IMR-90 (cell line): ENCODE data around the gene PCDHGA9. TPM values are rescaled to one million over a fixed set of nuclear protein-coding genes. Genes with fewer than 3 reads are reported as not detected.

Experiments used
- ATAC-seq: fragments of 200-7000 bp; cut with Tn5 transposase; 2 replicates; pipeline ENCODE4 v1.9.1; 2020; ENCODE audit warnings: low read depth, mild to moderate bottlenecking, moderate library complexity
- BruUV-seq: library from RNA; stranded (reverse); fragments of 400-500 nt; replicated peaks from 2 replicates; lab custom pipeline; 2021; lab: Mats Ljungman, UMichigan
- CTCF ChIA-PET: fragments of 300-600 bp; formaldehyde crosslinking; extraction: SDS; loops from one replicate; lab custom pipeline; 2021; ENCODE audit warnings: antibody characterized with exemption; lab: Yijun Ruan, JAX
- POLR2A ChIA-PET: fragments of 300-600 bp; sonication (Branson Sonifier 250); formaldehyde crosslinking; loops from one replicate; lab custom pipeline; 2022; ENCODE audit warnings: antibody characterized with exemption; ENCODE audit not compliant: unreplicated experiment; lab: Charles Lee
- DNase-seq: peaks from one replicate; pipeline ENCODE4 v3.0.0; 2013
- H2AFZ ChIP-seq: replicated peaks from 2 replicates; pipeline ENCODE3; 2013; ENCODE audit warnings: low read length, mild to moderate bottlenecking; ENCODE audit not compliant: poor library complexity
- H2AK5ac ChIP-seq: 2 replicates; pipeline ENCODE4 v1.6.1; 2013; ENCODE audit warnings: low read depth, low read length, inconsistent platforms
- H2AK9ac ChIP-seq: replicated peaks from 2 replicates; pipeline ENCODE3; 2013; ENCODE audit warnings: mild to moderate bottlenecking, low read depth, low read length, moderate library complexity; ENCODE audit not compliant: poor library complexity
- H2BK120ac ChIP-seq: 2 replicates; pipeline ENCODE4 v1.6.1; 2013; ENCODE audit warnings: low read depth, low read length, inconsistent platforms
- H2BK15ac ChIP-seq: 3 replicates; pipeline ENCODE4 v1.6.1; 2013; ENCODE audit warnings: low read depth, low read length, inconsistent platforms
- H2BK20ac ChIP-seq: 2 replicates; pipeline ENCODE4 v1.6.1; 2013; ENCODE audit warnings: low read depth, mild to moderate bottlenecking, inconsistent platforms, low read length, moderate library complexity
- H2BK5ac ChIP-seq: 2 replicates; pipeline ENCODE4 v1.6.1; 2013; ENCODE audit warnings: mild to moderate bottlenecking, low read depth, low read length, inconsistent platforms; ENCODE audit not compliant: poor library complexity, severe bottlenecking
- H3K14ac ChIP-seq: replicated peaks from 2 replicates; pipeline ENCODE4 v1.6.1; 2013; ENCODE audit warnings: low read depth, low read length, inconsistent platforms
- H3K18ac ChIP-seq: 2 replicates; pipeline ENCODE4 v1.6.1; 2013; ENCODE audit warnings: low read depth, low read length, control low read depth
- H3K23ac ChIP-seq: 2 replicates; pipeline ENCODE4 v1.6.1; 2013; ENCODE audit warnings: low read depth, low read length, inconsistent platforms
- H3K27ac ChIP-seq: 2 replicates; pipeline ENCODE4 v1.5.1; 2013; ENCODE audit warnings: mild to moderate bottlenecking, control low read depth, low read length; ENCODE audit not compliant: insufficient read depth
- H3K27me3 ChIP-seq: 2 replicates; pipeline ENCODE4 v1.6.1; 2013; ENCODE audit warnings: low read length; ENCODE audit not compliant: control insufficient read depth, insufficient read depth
- H3K36me3 ChIP-seq: 2 replicates; pipeline ENCODE4 v1.6.1; 2013; ENCODE audit warnings: low read length, mixed read lengths; ENCODE audit not compliant: control insufficient read depth, insufficient read depth
- H3K4ac ChIP-seq: 2 replicates; pipeline ENCODE4 v1.6.1; 2013; ENCODE audit warnings: low read depth, low read length, inconsistent platforms
- H3K4me1 ChIP-seq: 2 replicates; pipeline ENCODE4 v1.6.1; 2013; ENCODE audit warnings: low read length, mixed read lengths; ENCODE audit not compliant: control insufficient read depth, insufficient read depth
- H3K4me2 ChIP-seq: 2 replicates; pipeline ENCODE4 v1.6.1; 2013; ENCODE audit warnings: low read depth, mild to moderate bottlenecking, control low read depth, low read length, moderate library complexity
- H3K4me3 ChIP-seq: 2 replicates; pipeline ENCODE4 v1.5.1; 2013; ENCODE audit warnings: low read depth, mild to moderate bottlenecking, control low read depth, low read length, moderate library complexity; ENCODE audit not compliant: insufficient read depth
- H3K56ac ChIP-seq: 2 replicates; pipeline ENCODE4 v1.6.1; 2013; ENCODE audit warnings: low read length, inconsistent platforms; ENCODE audit not compliant: insufficient read depth; ENCODE audit errors: extremely low read depth
- H3K79me1 ChIP-seq, 2 experiments: 2 replicates each; pipeline ENCODE4 v1.6.1; 2013; ENCODE audit warnings: low read length in 2 of 2, inconsistent platforms in 1 of 2, low read depth in 1 of 2
- H3K9ac ChIP-seq: 2 replicates; pipeline ENCODE4 v1.6.1; 2013; ENCODE audit warnings: low read depth, low read length, control low read depth
- H3K9me1 ChIP-seq: 2 replicates; pipeline ENCODE4 v1.6.1; 2013; ENCODE audit warnings: low read length, inconsistent platforms; ENCODE audit not compliant: insufficient read depth
- H3K9me3 ChIP-seq: 2 replicates; pipeline ENCODE4 v1.6.1; 2013; ENCODE audit warnings: low read length; ENCODE audit not compliant: control insufficient read depth, insufficient read depth
- H4K20me1 ChIP-seq: 2 replicates; pipeline ENCODE4 v1.6.1; 2013; ENCODE audit warnings: low read length, inconsistent platforms; ENCODE audit not compliant: insufficient read depth
- H4K5ac ChIP-seq: 2 replicates; pipeline ENCODE4 v1.6.1; 2013; ENCODE audit warnings: mild to moderate bottlenecking, low read depth, low read length, control low read depth
- H4K8ac ChIP-seq, 2 experiments: 2 replicates each; pipeline ENCODE4 v1.6.1; 2013; ENCODE audit warnings: low read depth in 2 of 2, low read length in 2 of 2, control low read depth in 1 of 2, inconsistent platforms in 1 of 2
- H4K91ac ChIP-seq: 2 replicates; pipeline ENCODE4 v1.6.1; 2013; ENCODE audit warnings: low read depth, low read length, inconsistent platforms; ENCODE audit not compliant: insufficient read depth
- BHLHE40 ChIP-seq: fragments of 150-350 bp; IDR thresholded peaks from 2 replicates; pipeline ENCODE4 v1.6.1; 2016; ENCODE audit warnings: mild to moderate bottlenecking, low read depth, low read length
- CTCF ChIP-seq: conservative IDR thresholded peaks from 2 replicates; pipeline ENCODE4 v1.5.1; 2012; ENCODE audit warnings: mild to moderate bottlenecking, low read depth, low read length, improper control_type of control experiment
- MAZ ChIP-seq: IDR thresholded peaks from 2 replicates; pipeline ENCODE4 v1.6.1; 2012; ENCODE audit warnings: low read depth, mild to moderate bottlenecking, low read length, improper control_type of control experiment, moderate library complexity, borderline replicate concordance
- MXI1 ChIP-seq: IDR thresholded peaks from 2 replicates; pipeline ENCODE4 v1.6.1; 2012; ENCODE audit warnings: low read depth, mild to moderate bottlenecking, low read length, moderate library complexity, borderline replicate concordance
- NFE2L2 ChIP-seq: fragments of 150-350 bp; IDR thresholded peaks from 2 replicates; pipeline ENCODE4 v1.6.1; 2016; ENCODE audit warnings: low read depth, mild to moderate bottlenecking, low read length
- POLR2A ChIP-seq: IDR thresholded peaks from 2 replicates; pipeline ENCODE4 v1.6.1; 2012; ENCODE audit warnings: mild to moderate bottlenecking, low read depth, low read length
- RAD21 ChIP-seq: IDR thresholded peaks from 2 replicates; pipeline ENCODE4 v1.6.1; 2012; ENCODE audit warnings: low read length, improper control_type of control experiment
- RCOR1 ChIP-seq: IDR thresholded peaks from 2 replicates; pipeline ENCODE4 v1.6.1; 2012; ENCODE audit warnings: mild to moderate bottlenecking, low read length, improper control_type of control experiment; ENCODE audit not compliant: insufficient replicate concordance
- RFX5 ChIP-seq: IDR thresholded peaks from 2 replicates; pipeline ENCODE4 v1.8.0; 2012; ENCODE audit warnings: low read depth, mild to moderate bottlenecking, low read length, moderate library complexity
- SMC3 ChIP-seq: fragments of 150-350 bp; IDR thresholded peaks from 2 replicates; pipeline ENCODE4 v1.6.1; 2016; ENCODE audit warnings: low read depth, mild to moderate bottlenecking, antibody characterized with exemption, low read length, moderate library complexity
- WGBS, 2 experiments: methylation state at CpG; one replicate each; pipeline versions ENCODE4 v1.1.5 to v1.1.7; 2013; ENCODE audit warnings: missing lambda C conversion rate in 2 of 2; ENCODE audit not compliant: insufficient read length in 1 of 2; ENCODE audit errors: extremely low coverage in 2 of 2; 5-methylcytosine and 5-hydroxymethylcytosine counted together
- dilution Hi-C: fragments of 300-500 bp; cut with HindIII; formaldehyde crosslinking; loops from one replicate; pipeline ENCODE4 v1.14.3; 2018; ENCODE audit warnings: low sequenced_read_pairs; ENCODE audit not compliant: unreplicated experiment
- in situ Hi-C: fragments of 300-500 bp; cut with MboI; formaldehyde crosslinking; loops from 3 replicates; pipeline ENCODE4 v1.14.3; 2019; ENCODE audit warnings: low sequenced_read_pairs, inconsistent platforms, mixed read lengths
- intact Hi-C: fragments of 100-400 bp; cut with micrococcal nuclease; formaldehyde crosslinking; loops from 2 replicates; pipeline ENCODE4 v1.10.0; 2022
- polyA plus RNA-seq, 3 experiments: library from polyadenylated mRNA; depleted of rRNA; stranded (reverse); fragments of >200 nt; gene quantifications; 2 replicates each; pipeline ENCODE4 v1.2.3, GENCODE V29; 2012; ENCODE audit warnings: low replicate concordance in 1 of 3
- total RNA-seq: library from RNA; depleted of rRNA; stranded (reverse); fragments of >200 nt; gene quantifications from 2 replicates; pipeline ENCODE4 v1.2.3, GENCODE V29; 2012

PCDHGA9 gene
- total and polyA plus RNA-seq, 2 of the 4 experiments (the other 2 are of a cell fraction), result 1.8 to 4.5 TPM

GRCh38 chr5:141437221-141437620, 34.6 kb downstream of the PCDHGA9 start:
- peak; percentile 75 for ATAC-seq
- Histone ChIP-seq H3K27ac (no peak overlapping the region), H2BK120ac (no peak overlapping the region), H3K79me1 (peaks cover 25 to 32% of the 10 kb centered on the region in 2 experiments), H4K8ac (no peak overlapping the region), H3K4me3 (no peak overlapping the region), H4K5ac (no peak overlapping the region), H3K36me3 (peaks cover 11% of the 10 kb centered on the region), H3K4me1 (peaks cover 2% of the 10 kb centered on the region; the same call in 1 of the 2 replicates), H3K14ac (no peak overlapping the region), H3K23ac (no peak overlapping the region), H2AFZ (no peak overlapping the region), H4K91ac (no peak overlapping the region), H2BK20ac (no peak overlapping the region), H3K9ac (no peak overlapping the region), H4K20me1 (no peaks in the 10 kb centered on the region), H2AK9ac (no peak overlapping the region), H2BK15ac (no peak overlapping the region), H3K9me1 (no peaks in the 10 kb centered on the region), H2AK5ac (no peak overlapping the region), H3K18ac (no peak overlapping the region), H3K4ac (no peak overlapping the region), H3K56ac (no peak overlapping the region), H3K27me3 (no peaks in the 10 kb centered on the region), H2BK5ac (peak overlapping the region; percentile 72), H3K4me2 (peak overlapping the region; percentile 63; the same call in 1 of the 2 replicates), H3K9me3 (peaks cover 13% of the 10 kb centered on the region; the same call in 1 of the 2 replicates)
- TF ChIP-seq BHLHE40 (no peak), RAD21 (no peak), RFX5 (no peak), RCOR1 (no peak), SMC3 (no peak), POLR2A (no peak), NFE2L2 (no peak), CTCF (no peak), MAZ (no peak), MXI1 (no peak)
- dilution Hi-C loops, result no loop called here
- no CpG with 5 or more reads among the region's 2 CpGs for WGBS, 2 experiments
- DNase-seq, result peak; percentile 52
- ChIA-PET CTCF (interaction anchor here (1.0 to 1.2 kb wide), 3 partner anchors 9 to 155 kb away, joined by 3 to 5 read pairs (median 4); partner anchors contain the start of gene PCDHGA11), POLR2A (no interaction called here)
- BruUV-seq, result no TSS peak
- in situ Hi-C loops, result no loop called here
- intact Hi-C loops, result no loop called here
